ENCODE data around the gene PPARGC1A. TPM values are rescaled to one million over a fixed set of nuclear protein-coding genes. Genes with fewer than 3 reads are reported as not detected.

PPARGC1A gene
- polyA plus RNA-seq, 1 experiment: 0.73 TPM

GRCh38 chr4:23888421-23889319, 1.2 kb downstream of the PPARGC1A start:
- POLR2A ChIA-PET: interaction anchor here (0.6 kb wide), 1 partner anchor 240 kb away, joined by 3 read pairs; no protein-coding TSS in a partner anchor
- Histone ChIP-seq H3K27ac (ENCODE audit: low read depth, low read length) (peak overlapping the region; percentile 32), H3K27me3 (ENCODE audit: control insufficient read depth, insufficient read depth, low read length) (no peaks in the 10 kb centered on the region), H3K4me3 (ENCODE audit: low read depth, low read length) (peak overlapping the region; percentile 61), H3K9me3 (ENCODE audit: control insufficient read depth, insufficient read depth, low read length) (no peaks in the 10 kb centered on the region)
- TF ChIP-seq, protein P1, sequence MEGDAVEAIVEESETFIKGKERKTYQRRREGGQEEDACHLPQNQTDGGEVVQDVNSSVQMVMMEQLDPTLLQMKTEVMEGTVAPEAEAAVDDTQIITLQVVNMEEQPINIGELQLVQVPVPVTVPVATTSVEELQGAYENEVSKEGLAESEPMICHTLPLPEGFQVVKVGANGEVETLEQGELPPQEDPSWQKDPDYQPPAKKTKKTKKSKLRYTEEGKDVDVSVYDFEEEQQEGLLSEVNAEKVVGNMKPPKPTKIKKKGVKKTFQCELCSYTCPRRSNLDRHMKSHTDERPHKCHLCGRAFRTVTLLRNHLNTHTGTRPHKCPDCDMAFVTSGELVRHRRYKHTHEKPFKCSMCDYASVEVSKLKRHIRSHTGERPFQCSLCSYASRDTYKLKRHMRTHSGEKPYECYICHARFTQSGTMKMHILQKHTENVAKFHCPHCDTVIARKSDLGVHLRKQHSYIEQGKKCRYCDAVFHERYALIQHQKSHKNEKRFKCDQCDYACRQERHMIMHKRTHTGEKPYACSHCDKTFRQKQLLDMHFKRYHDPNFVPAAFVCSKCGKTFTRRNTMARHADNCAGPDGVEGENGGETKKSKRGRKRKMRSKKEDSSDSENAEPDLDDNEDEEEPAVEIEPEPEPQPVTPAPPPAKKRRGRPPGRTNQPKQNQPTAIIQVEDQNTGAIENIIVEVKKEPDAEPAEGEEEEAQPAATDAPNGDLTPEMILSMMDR (IDR thresholded peaks at IDR 0.05; ENCODE audit: low read depth, low read length): no peak
- peak; percentile 13 for DNase-seq (ENCODE audit: low read depth, low spot score)
- CTCF ChIA-PET: interaction anchor here (2.2 kb wide), 1 partner anchor 44 kb away, joined by 8 read pairs; no protein-coding TSS in a partner anchor

GRCh38 chr4:23887989-23888388, 1.9 kb downstream of the PPARGC1A start:
- POLR2A ChIA-PET: interaction anchor here (0.6 kb wide), 1 partner anchor 241 kb away, joined by 3 read pairs; no protein-coding TSS in a partner anchor
- CTCF ChIA-PET: no interaction called here
- Histone ChIP-seq H3K27me3 (ENCODE audit: control insufficient read depth, insufficient read depth, low read length) (no peaks in the 10 kb centered on the region), H3K27ac (ENCODE audit: low read depth, low read length) (no peak overlapping the region), H3K4me3 (ENCODE audit: low read depth, low read length) (no peak overlapping the region), H3K9me3 (ENCODE audit: control insufficient read depth, insufficient read depth, low read length) (no peaks in the 10 kb centered on the region)
- DNase-seq (ENCODE audit: low read depth, low spot score): no peak
- TF ChIP-seq, protein P1 (IDR thresholded peaks at IDR 0.05; ENCODE audit: low read depth, low read length): no peak

GRCh38 chr4:23887173-23887572, 2.7 kb downstream of the PPARGC1A start:
- H3K27ac ChIP-seq (ENCODE audit: low read depth, low read length): no peak overlapping the region
- TF ChIP-seq, protein P1 (IDR thresholded peaks at IDR 0.05; ENCODE audit: low read depth, low read length): no peak
- no peak for DNase-seq (ENCODE audit: low read depth, low spot score)
- no peaks in the 10 kb centered on the region for H3K27me3 ChIP-seq (ENCODE audit: control insufficient read depth, insufficient read depth, low read length)
- ChIA-PET CTCF (no interaction called here), POLR2A (no interaction called here)
- no peaks in the 10 kb centered on the region for H3K9me3 ChIP-seq (ENCODE audit: control insufficient read depth, insufficient read depth, low read length)
- no peak overlapping the region for H3K4me3 ChIP-seq (ENCODE audit: low read depth, low read length)

GRCh38 chr4:23885943-23886590, 3.8 kb downstream of the PPARGC1A start:
- DNase-seq (ENCODE audit: low read depth, low spot score): no peak
- H3K9me3 ChIP-seq (ENCODE audit: control insufficient read depth, insufficient read depth, low read length): no peaks in the 10 kb centered on the region
- POLR2A ChIA-PET: no interaction called here
- H3K27ac ChIP-seq (ENCODE audit: low read depth, low read length): no peak overlapping the region
- CTCF ChIA-PET: no interaction called here
- no peaks in the 10 kb centered on the region for H3K27me3 ChIP-seq (ENCODE audit: control insufficient read depth, insufficient read depth, low read length)
- H3K4me3 ChIP-seq (ENCODE audit: low read depth, low read length): no peak overlapping the region
- TF ChIP-seq, protein P1 (IDR thresholded peaks at IDR 0.05; ENCODE audit: low read depth, low read length): no peak

- Histone ChIP-seq H3K9me3 (ENCODE audit: control insufficient read depth, insufficient read depth, low read length) (no peaks in the 10 kb centered on the region), H3K27ac (ENCODE audit: low read depth, low read length) (no peak overlapping the region), H3K27me3 (ENCODE audit: control insufficient read depth, insufficient read depth, low read length) (no peaks in the 10 kb centered on the region), H3K4me3 (ENCODE audit: low read depth, low read length) (no peak overlapping the region)
- ChIA-PET CTCF (interaction anchor here (0.6 kb wide), 1 partner anchor 22 kb away, joined by 3 read pairs; no protein-coding TSS in a partner anchor), POLR2A (no interaction called here)
- no peak for DNase-seq (ENCODE audit: low read depth, low spot score)
- TF ChIP-seq, protein P1 (IDR thresholded peaks at IDR 0.05; ENCODE audit: low read depth, low read length): no peak
These were observed 5.1 kb downstream of the PPARGC1A start for GRCh38 chr4:23884741-23885140.
